A549 (cell line): ENCODE results near the gene HS3ST4. TPM values are rescaled to one million over a fixed set of nuclear protein-coding genes. Genes with fewer than 3 reads are reported as not detected.

Experiments
- ATAC-seq, 2 experiments: fragments of 200-7000 bp in 1 of 2; fragments of >200 bp in 1 of 2; cut with Nextera tagmentation in 1 of 2; cut with Tn5 transposase in 1 of 2; 3 replicates each; pipeline versions ENCODE4 v1.8.0 to v1.9.1; 2018 to 2020; ENCODE audit warnings: mild to moderate bottlenecking in 1 of 2, moderate library complexity in 1 of 2
- CTCF ChIA-PET: fragments of 300-600 bp; sonication (Branson Sonifier 250); formaldehyde crosslinking; extraction: SDS; loops from one replicate; lab custom pipeline; 2021; ENCODE audit warnings: antibody characterized with exemption, inconsistent platforms; lab: Yijun Ruan, JAX
- POLR2A ChIA-PET: fragments of 350-600 bp; formaldehyde crosslinking; extraction: SDS; loops from one replicate; lab custom pipeline; 2021; ENCODE audit warnings: antibody characterized with exemption, inconsistent platforms; lab: Yijun Ruan, JAX
- DNase-seq, 2 experiments: peaks; one replicate each; pipeline versions ENCODE4 v3.0.0 to v3.0.0-alpha.2; 2011 to 2016; ENCODE audit warnings: low read depth in 1 of 2, low spot score in 1 of 2
- FAIRE-seq: peaks from 2 replicates; lab custom pipeline; 2011; peaks lifted over from hg19 to GRCh38; lab: Jason Lieb, UNC
- H3K27ac ChIP-seq, 2 experiments: fragments of >200 bp; sonication (Bioruptor Twin); formaldehyde crosslinking; 3 replicates each; pipeline ENCODE4 v1.5.1; 2016 to 2017
- H3K4me1 ChIP-seq: fragments of >200 bp; sonication (Bioruptor Twin); formaldehyde crosslinking; 3 replicates; pipeline ENCODE4 v1.6.1; 2016
- H3K4me2 ChIP-seq: fragments of >200 bp; sonication (Bioruptor Twin); formaldehyde crosslinking; 3 replicates; pipeline ENCODE4 v1.6.1; 2016
- H3K4me3 ChIP-seq: fragments of >200 bp; sonication (Bioruptor Twin); formaldehyde crosslinking; 3 replicates; pipeline ENCODE4 v1.5.1; 2016
- H3K9me3 ChIP-seq: fragments of >200 bp; sonication (Bioruptor Twin); formaldehyde crosslinking; 3 replicates; pipeline ENCODE4 v1.6.1; 2016
- CEBPB ChIP-seq, 2 experiments: fragments of >200 bp in 1 of 2; sonication (Bioruptor Twin) in 1 of 2; formaldehyde crosslinking in 1 of 2; IDR thresholded peaks; 2 replicates each; pipeline ENCODE4 v1.6.1; 2012 to 2016
- CHD2 ChIP-seq: fragments of 150-350 bp; IDR thresholded peaks from 2 replicates; pipeline ENCODE4 v1.6.1; 2014; ENCODE audit warnings: low read length; ENCODE audit not compliant: partially characterized antibody
- CHD4 ChIP-seq: fragments of 200-600 bp; sonication (generic); IDR thresholded peaks from 2 replicates; pipeline ENCODE4 v1.6.1; 2016; ENCODE audit warnings: antibody characterized with exemption, mild to moderate bottlenecking, borderline replicate concordance
- CTCF ChIP-seq: fragments of >200 bp; sonication (Bioruptor Twin); formaldehyde crosslinking; IDR thresholded peaks from 3 replicates; pipeline ENCODE4 v1.5.1; 2016
- EHMT2 ChIP-seq: fragments of 200-600 bp; sonication (generic); IDR thresholded peaks from 2 replicates; pipeline ENCODE4 v1.6.1; 2016; ENCODE audit warnings: antibody characterized with exemption, low read depth, mild to moderate bottlenecking, moderate library complexity
- FOSB ChIP-seq: fragments of 250-450 bp; sonication (Bioruptor Pico); IDR thresholded peaks from 2 replicates; pipeline ENCODE4 v1.5.0; 2020; ENCODE audit warnings: mild to moderate bottlenecking, moderate library complexity
- FOXS1 ChIP-seq: fragments of 250-450 bp; sonication (Bioruptor Pico); IDR thresholded peaks from 2 replicates; pipeline ENCODE4 v1.5.0; 2020; ENCODE audit warnings: mild to moderate bottlenecking, moderate library complexity
- GATA3 ChIP-seq: IDR thresholded peaks from 2 replicates; pipeline ENCODE4 v1.6.1; 2012; ENCODE audit warnings: borderline replicate concordance
- HES2 ChIP-seq: fragments of >200 bp; sonication (Bioruptor Twin); formaldehyde crosslinking; IDR thresholded peaks from 2 replicates; pipeline ENCODE4 v1.6.1; 2016
- HEYL ChIP-seq: fragments of 250-450 bp; sonication (Bioruptor Pico); IDR thresholded peaks from 2 replicates; pipeline ENCODE4 v1.8.0; 2021; ENCODE audit warnings: mild to moderate bottlenecking, moderate library complexity
- HOXA7 ChIP-seq: fragments of 250-450 bp; sonication (Bioruptor Pico); IDR thresholded peaks from 2 replicates; pipeline ENCODE4 v1.5.0; 2020; ENCODE audit warnings: mild to moderate bottlenecking, moderate library complexity
- HOXB13 ChIP-seq: fragments of 250-450 bp; sonication (Bioruptor Pico); IDR thresholded peaks from 2 replicates; pipeline ENCODE4 v1.5.0; 2020; ENCODE audit warnings: low read depth, mild to moderate bottlenecking, moderate library complexity
- HOXB5 ChIP-seq: fragments of 250-450 bp; sonication (Bioruptor Pico); IDR thresholded peaks from 2 replicates; pipeline ENCODE4 v1.5.0; 2020; ENCODE audit warnings: mild to moderate bottlenecking, moderate library complexity
- JUNB ChIP-seq: fragments of >200 bp; sonication (Bioruptor Twin); formaldehyde crosslinking; IDR thresholded peaks from 2 replicates; pipeline ENCODE4 v1.6.1; 2016
- KDM1A ChIP-seq: fragments of 200-600 bp; sonication (generic); IDR thresholded peaks from 2 replicates; pipeline ENCODE4 v1.6.1; 2016; ENCODE audit warnings: low read depth, mild to moderate bottlenecking
- KDM5A ChIP-seq: fragments of 200-600 bp; sonication (generic); IDR thresholded peaks from 2 replicates; pipeline ENCODE4 v1.6.1; 2016; ENCODE audit warnings: antibody characterized with exemption, mild to moderate bottlenecking
- MAFK ChIP-seq: fragments of 450-650 bp; IDR thresholded peaks from 2 replicates; pipeline ENCODE4 v1.6.1; 2014; ENCODE audit not compliant: partially characterized antibody
- NFE2L2 ChIP-seq: fragments of 150-350 bp; conservative IDR thresholded peaks from 2 replicates; pipeline ENCODE4 v1.6.1; 2014; ENCODE audit warnings: low read length
- NPAS2 ChIP-seq: fragments of 250-450 bp; sonication (Bioruptor Pico); IDR thresholded peaks from 2 replicates; pipeline ENCODE4 v1.8.0; 2022; ENCODE audit warnings: mild to moderate bottlenecking, moderate library complexity, borderline replicate concordance
- NR3C1 ChIP-seq: fragments of >200 bp; sonication (Bioruptor Twin); formaldehyde crosslinking; IDR thresholded peaks from 3 replicates; pipeline ENCODE4 v1.6.1; 2017
- RARB ChIP-seq: fragments of 250-450 bp; sonication (Bioruptor Pico); IDR thresholded peaks from 2 replicates; pipeline ENCODE4 v1.8.0; 2021; ENCODE audit warnings: mild to moderate bottlenecking, moderate library complexity
- RCOR1 ChIP-seq: fragments of 150-350 bp; IDR thresholded peaks from 2 replicates; pipeline ENCODE4 v1.6.1; 2014; ENCODE audit warnings: antibody characterized with exemption, low read length, low read depth
- RFX5 ChIP-seq: fragments of 450-650 bp; IDR thresholded peaks from 2 replicates; pipeline ENCODE4 v1.7.1; 2014; ENCODE audit warnings: antibody characterized with exemption, mild to moderate bottlenecking, moderate library complexity
- SMC3 ChIP-seq: fragments of >200 bp; sonication (Bioruptor Twin); formaldehyde crosslinking; IDR thresholded peaks from 3 replicates; pipeline ENCODE4 v1.6.1; 2018; ENCODE audit warnings: inconsistent platforms
- ZC3H11A ChIP-seq: fragments of 450-650 bp; IDR thresholded peaks from 2 replicates; pipeline ENCODE4 v1.6.1; 2014; ENCODE audit warnings: antibody characterized with exemption, mild to moderate bottlenecking
- ZFP36 ChIP-seq: fragments of 450-650 bp; IDR thresholded peaks from 2 replicates; pipeline ENCODE4 v1.6.1; 2014; ENCODE audit warnings: borderline replicate concordance; ENCODE audit not compliant: partially characterized antibody
- ZNF302 ChIP-seq: fragments of 250-450 bp; sonication (Bioruptor Pico); IDR thresholded peaks from 2 replicates; pipeline ENCODE4 v1.9.0; 2021; ENCODE audit warnings: inconsistent platforms, mild to moderate bottlenecking, moderate library complexity
- ZSCAN20 ChIP-seq: fragments of 250-450 bp; sonication (Bioruptor Pico); IDR thresholded peaks from 2 replicates; pipeline ENCODE4 v1.8.0; 2022; ENCODE audit warnings: mild to moderate bottlenecking, moderate library complexity
- WGBS: methylation state at CpG from one replicate; pipeline ENCODE4 v1.1.6; 2017; ENCODE audit errors: missing lambda C conversion rate; 5-methylcytosine and 5-hydroxymethylcytosine counted together
- polyA plus RNA-seq, 4 experiments: library from polyadenylated mRNA; depleted of rRNA in 3 of 4; stranded (reverse); fragments of >200 nt; fragmentation: RNase III in 1 of 4; extraction: RNeasy Plus Mini Kit Qiagen cat#74134 plus additional on column Dnase treatment in 1 of 4; gene quantifications; 2 replicates in 3 of 4; 3 replicates in 1 of 4; pipeline ENCODE4 v1.2.3, GENCODE V29; 2011 to 2017

Gene HS3ST4
- polyA plus RNA-seq, 2 of the 4 experiments (the other 2 are of a cell fraction) = not detected

- ATAC-seq (no peak), DNase-seq (no peak)
- Histone ChIP-seq H3K27ac (no peak overlapping the region), H3K4me3 (no peak overlapping the region), H3K4me2 (no peak overlapping the region)
- POLR2A ChIA-PET = no interaction called here
- CTCF ChIA-PET = no interaction called here
- WGBS = 0% methylated on average over 1 of the region's 1 CpG
- TF ChIP-seq FOSB (CRISPR knock-in tag) (no peak), NR3C1 (no peak), HOXB13 (CRISPR knock-in tag) (no peak), GATA3 (no peak), NPAS2 (CRISPR knock-in tag) (no peak), RCOR1 (no peak), ZC3H11A (no peak), CTCF (no peak), ZNF302 (CRISPR knock-in tag) (no peak), HOXA7 (CRISPR knock-in tag) (no peak), CEBPB (IDR thresholded peaks at IDR 0.05) (no peak), FOXS1 (CRISPR knock-in tag) (no peak), HOXB5 (CRISPR knock-in tag) (no peak), HEYL (no peak), EHMT2 (no peak), ZSCAN20 (no peak), CHD2 (no peak), RFX5 (no peak), KDM5A (no peak), SMC3 (no peak)
- TF ChIP-seq, all 56 proteins: peak for 0
- Histone ChIP-seq H3K9me3 (no peaks in the 10 kb centered on the region), H3K4me1 (no peaks in the 10 kb centered on the region)
- FAIRE-seq = no peak
Measured at GRCh38 chr16:25783226-25783625, 91.5 kb downstream of the HS3ST4 start.

- ChIA-PET POLR2A (no interaction called here), CTCF (no interaction called here)
- Histone ChIP-seq H3K4me3 (no peak overlapping the region), H3K4me2 (no peak overlapping the region), H3K9me3 (no peaks in the 10 kb centered on the region), H3K27ac (no peak overlapping the region)
- DNase-seq (no peak), FAIRE-seq (no peak), ATAC-seq (no peak)
- TF ChIP-seq GATA3 (no peak), ZNF302 (CRISPR knock-in tag) (no peak), NFE2L2 (no peak), HES2 (no peak), RARB (CRISPR knock-in tag) (no peak), RFX5 (no peak), JUNB (no peak), KDM1A (no peak), CHD4 (no peak), RCOR1 (no peak), MAFK (no peak), ZFP36 (no peak)
- TF ChIP-seq, all 56 proteins: peak for 0
- WGBS = 1% methylated on average over 4 of the region's 4 CpGs
- no peaks in the 10 kb centered on the region for H3K4me1 ChIP-seq
Measured at GRCh38 chr16:25785361-25785760, 93.6 kb downstream of the HS3ST4 start.
